IMR-90 (cell line): Measurements from ENCODE around the gene DNTTIP2. TPM values are rescaled to one million over a fixed set of nuclear protein-coding genes. Genes with fewer than 3 reads are reported as not detected.

Experiments
- ATAC-seq: fragments of 200-7000 bp; cut with Tn5 transposase; 2 replicates; pipeline ENCODE4 v1.9.1; 2020; ENCODE audit warnings: low read depth, mild to moderate bottlenecking, moderate library complexity
- BruUV-seq: library from RNA; stranded (reverse); fragments of 400-500 nt; replicated peaks from 2 replicates; lab custom pipeline; 2021; lab: Mats Ljungman, UMichigan
- CTCF ChIA-PET: fragments of 300-600 bp; formaldehyde crosslinking; extraction: SDS; loops from one replicate; lab custom pipeline; 2021; ENCODE audit warnings: antibody characterized with exemption; lab: Yijun Ruan, JAX
- POLR2A ChIA-PET: fragments of 300-600 bp; sonication (Branson Sonifier 250); formaldehyde crosslinking; loops from one replicate; lab custom pipeline; 2022; ENCODE audit warnings: antibody characterized with exemption; ENCODE audit not compliant: unreplicated experiment; lab: Charles Lee
- DNase-seq: peaks from one replicate; pipeline ENCODE4 v3.0.0; 2013
- H2AFZ ChIP-seq: replicated peaks from 2 replicates; pipeline ENCODE3; 2013; ENCODE audit warnings: low read length, mild to moderate bottlenecking; ENCODE audit not compliant: poor library complexity
- H2AK5ac ChIP-seq: 2 replicates; pipeline ENCODE4 v1.6.1; 2013; ENCODE audit warnings: low read depth, low read length, inconsistent platforms
- H2AK9ac ChIP-seq: replicated peaks from 2 replicates; pipeline ENCODE3; 2013; ENCODE audit warnings: mild to moderate bottlenecking, low read depth, low read length, moderate library complexity; ENCODE audit not compliant: poor library complexity
- H2BK120ac ChIP-seq: 2 replicates; pipeline ENCODE4 v1.6.1; 2013; ENCODE audit warnings: low read depth, low read length, inconsistent platforms
- H2BK15ac ChIP-seq: 3 replicates; pipeline ENCODE4 v1.6.1; 2013; ENCODE audit warnings: low read depth, low read length, inconsistent platforms
- H2BK20ac ChIP-seq: 2 replicates; pipeline ENCODE4 v1.6.1; 2013; ENCODE audit warnings: low read depth, mild to moderate bottlenecking, inconsistent platforms, low read length, moderate library complexity
- H2BK5ac ChIP-seq: 2 replicates; pipeline ENCODE4 v1.6.1; 2013; ENCODE audit warnings: mild to moderate bottlenecking, low read depth, low read length, inconsistent platforms; ENCODE audit not compliant: poor library complexity, severe bottlenecking
- H3K14ac ChIP-seq: replicated peaks from 2 replicates; pipeline ENCODE4 v1.6.1; 2013; ENCODE audit warnings: low read depth, low read length, inconsistent platforms
- H3K18ac ChIP-seq: 2 replicates; pipeline ENCODE4 v1.6.1; 2013; ENCODE audit warnings: low read depth, low read length, control low read depth
- H3K23ac ChIP-seq: 2 replicates; pipeline ENCODE4 v1.6.1; 2013; ENCODE audit warnings: low read depth, low read length, inconsistent platforms
- H3K27ac ChIP-seq: 2 replicates; pipeline ENCODE4 v1.5.1; 2013; ENCODE audit warnings: mild to moderate bottlenecking, control low read depth, low read length; ENCODE audit not compliant: insufficient read depth
- H3K27me3 ChIP-seq: 2 replicates; pipeline ENCODE4 v1.6.1; 2013; ENCODE audit warnings: low read length; ENCODE audit not compliant: control insufficient read depth, insufficient read depth
- H3K36me3 ChIP-seq: 2 replicates; pipeline ENCODE4 v1.6.1; 2013; ENCODE audit warnings: low read length, mixed read lengths; ENCODE audit not compliant: control insufficient read depth, insufficient read depth
- H3K4ac ChIP-seq: 2 replicates; pipeline ENCODE4 v1.6.1; 2013; ENCODE audit warnings: low read depth, low read length, inconsistent platforms
- H3K4me1 ChIP-seq: 2 replicates; pipeline ENCODE4 v1.6.1; 2013; ENCODE audit warnings: low read length, mixed read lengths; ENCODE audit not compliant: control insufficient read depth, insufficient read depth
- H3K4me2 ChIP-seq: 2 replicates; pipeline ENCODE4 v1.6.1; 2013; ENCODE audit warnings: low read depth, mild to moderate bottlenecking, control low read depth, low read length, moderate library complexity
- H3K4me3 ChIP-seq: 2 replicates; pipeline ENCODE4 v1.5.1; 2013; ENCODE audit warnings: low read depth, mild to moderate bottlenecking, control low read depth, low read length, moderate library complexity; ENCODE audit not compliant: insufficient read depth
- H3K56ac ChIP-seq: 2 replicates; pipeline ENCODE4 v1.6.1; 2013; ENCODE audit warnings: low read length, inconsistent platforms; ENCODE audit not compliant: insufficient read depth; ENCODE audit errors: extremely low read depth
- H3K79me1 ChIP-seq, 2 experiments: 2 replicates each; pipeline ENCODE4 v1.6.1; 2013; ENCODE audit warnings: low read length in 2 of 2, inconsistent platforms in 1 of 2, low read depth in 1 of 2
- H3K9ac ChIP-seq: 2 replicates; pipeline ENCODE4 v1.6.1; 2013; ENCODE audit warnings: low read depth, low read length, control low read depth
- H3K9me1 ChIP-seq: 2 replicates; pipeline ENCODE4 v1.6.1; 2013; ENCODE audit warnings: low read length, inconsistent platforms; ENCODE audit not compliant: insufficient read depth
- H3K9me3 ChIP-seq: 2 replicates; pipeline ENCODE4 v1.6.1; 2013; ENCODE audit warnings: low read length; ENCODE audit not compliant: control insufficient read depth, insufficient read depth
- H4K20me1 ChIP-seq: 2 replicates; pipeline ENCODE4 v1.6.1; 2013; ENCODE audit warnings: low read length, inconsistent platforms; ENCODE audit not compliant: insufficient read depth
- H4K5ac ChIP-seq: 2 replicates; pipeline ENCODE4 v1.6.1; 2013; ENCODE audit warnings: mild to moderate bottlenecking, low read depth, low read length, control low read depth
- H4K8ac ChIP-seq, 2 experiments: 2 replicates each; pipeline ENCODE4 v1.6.1; 2013; ENCODE audit warnings: low read depth in 2 of 2, low read length in 2 of 2, control low read depth in 1 of 2, inconsistent platforms in 1 of 2
- H4K91ac ChIP-seq: 2 replicates; pipeline ENCODE4 v1.6.1; 2013; ENCODE audit warnings: low read depth, low read length, inconsistent platforms; ENCODE audit not compliant: insufficient read depth
- FOS ChIP-seq: fragments of 150-350 bp; IDR thresholded peaks from 2 replicates; pipeline ENCODE4 v1.6.1; 2016; ENCODE audit warnings: low read depth, low read length
- MAFK ChIP-seq: IDR thresholded peaks from 2 replicates; pipeline ENCODE4 v1.6.1; 2012; ENCODE audit warnings: low read depth, low read length, improper control_type of control experiment
- MXI1 ChIP-seq: IDR thresholded peaks from 2 replicates; pipeline ENCODE4 v1.6.1; 2012; ENCODE audit warnings: low read depth, mild to moderate bottlenecking, low read length, moderate library complexity, borderline replicate concordance
- RAD21 ChIP-seq: IDR thresholded peaks from 2 replicates; pipeline ENCODE4 v1.6.1; 2012; ENCODE audit warnings: low read length, improper control_type of control experiment
- WGBS, 2 experiments: methylation state at CpG; one replicate each; pipeline versions ENCODE4 v1.1.5 to v1.1.7; 2013; ENCODE audit warnings: missing lambda C conversion rate in 2 of 2; ENCODE audit not compliant: insufficient read length in 1 of 2; ENCODE audit errors: extremely low coverage in 2 of 2; 5-methylcytosine and 5-hydroxymethylcytosine counted together
- dilution Hi-C: fragments of 300-500 bp; cut with HindIII; formaldehyde crosslinking; loops from one replicate; pipeline ENCODE4 v1.14.3; 2018; ENCODE audit warnings: low sequenced_read_pairs; ENCODE audit not compliant: unreplicated experiment
- in situ Hi-C: fragments of 300-500 bp; cut with MboI; formaldehyde crosslinking; loops from 3 replicates; pipeline ENCODE4 v1.14.3; 2019; ENCODE audit warnings: low sequenced_read_pairs, inconsistent platforms, mixed read lengths
- intact Hi-C: fragments of 100-400 bp; cut with micrococcal nuclease; formaldehyde crosslinking; loops from 2 replicates; pipeline ENCODE4 v1.10.0; 2022
- polyA plus RNA-seq, 3 experiments: library from polyadenylated mRNA; depleted of rRNA; stranded (reverse); fragments of >200 nt; gene quantifications; 2 replicates each; pipeline ENCODE4 v1.2.3, GENCODE V29; 2012; ENCODE audit warnings: low replicate concordance in 1 of 3
- total RNA-seq: library from RNA; depleted of rRNA; stranded (reverse); fragments of >200 nt; gene quantifications from 2 replicates; pipeline ENCODE4 v1.2.3, GENCODE V29; 2012
- TF ChIP-seq, protein P1 (sequence below): fragments of 150-350 bp; IDR thresholded peaks from 2 replicates; pipeline ENCODE4 v1.6.1; 2017; ENCODE audit warnings: mild to moderate bottlenecking, antibody characterized with exemption, low read length, low read depth

The DNTTIP2 gene
- total and polyA plus RNA-seq, 2 of the 4 experiments (the other 2 are of a cell fraction), result 14.2 to 24.4 TPM

DNA sequence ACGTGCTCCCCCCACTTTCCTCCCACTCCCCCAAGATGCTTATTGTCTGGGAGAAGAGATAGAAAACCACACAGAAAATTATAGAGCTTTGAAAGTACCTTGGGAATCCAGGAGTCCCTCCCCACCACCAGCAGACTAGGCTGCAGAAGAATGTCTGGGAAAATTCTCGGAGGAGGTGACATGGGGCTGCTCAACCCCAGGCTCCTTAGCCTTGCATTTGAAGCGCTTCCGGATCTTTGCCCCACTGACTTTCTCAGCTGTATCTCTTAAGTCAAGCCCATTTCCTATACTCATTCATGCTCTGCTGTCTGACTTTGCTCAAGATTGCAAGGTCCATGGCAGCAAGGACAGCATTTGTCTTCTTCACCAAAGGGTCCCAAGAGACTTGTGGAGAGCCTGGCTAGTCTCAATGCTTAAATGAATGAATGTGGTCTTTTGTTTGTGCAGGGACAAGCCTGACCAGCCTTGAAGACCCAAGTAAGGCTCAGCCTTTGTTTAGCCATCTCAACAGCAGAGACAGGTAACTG lies 38.0 kb downstream of the DNTTIP2 start:
- Histone ChIP-seq H4K20me1 (peaks cover 5% of the 10 kb centered on the region; the same call in 1 of the 2 replicates), H3K36me3 (no peaks in the 10 kb centered on the region), H3K4me2 (no peak overlapping the region), H2BK5ac (no peak overlapping the region), H2AK5ac (no peak overlapping the region), H3K4ac (no peak overlapping the region), H3K9me1 (peaks cover 10% of the 10 kb centered on the region; the same call in 1 of the 2 replicates), H4K91ac (no peak overlapping the region), H2AK9ac (no peak overlapping the region), H3K9me3 (no peaks in the 10 kb centered on the region), H2BK120ac (no peak overlapping the region), H3K56ac (no peak overlapping the region), H3K23ac (no peak overlapping the region), H2AFZ (no peak overlapping the region), H3K27me3 (no peaks in the 10 kb centered on the region), H3K9ac (no peak overlapping the region), H4K5ac (no peak overlapping the region), H3K27ac (no peak overlapping the region), H4K8ac (no peak overlapping the region), H2BK20ac (no peak overlapping the region), H3K14ac (no peak overlapping the region), H3K79me1 (no peaks in the 10 kb centered on the region), H3K4me3 (no peak overlapping the region), H2BK15ac (no peak overlapping the region), H3K4me1 (peaks cover 6% of the 10 kb centered on the region), H3K18ac (no peak overlapping the region)
- BruUV-seq, result no TSS peak
- TF ChIP-seq FOS, result no peak
- no peak for TF ChIP-seq MAFK
- no peak for TF ChIP-seq MXI1
- TF ChIP-seq, protein P1, sequence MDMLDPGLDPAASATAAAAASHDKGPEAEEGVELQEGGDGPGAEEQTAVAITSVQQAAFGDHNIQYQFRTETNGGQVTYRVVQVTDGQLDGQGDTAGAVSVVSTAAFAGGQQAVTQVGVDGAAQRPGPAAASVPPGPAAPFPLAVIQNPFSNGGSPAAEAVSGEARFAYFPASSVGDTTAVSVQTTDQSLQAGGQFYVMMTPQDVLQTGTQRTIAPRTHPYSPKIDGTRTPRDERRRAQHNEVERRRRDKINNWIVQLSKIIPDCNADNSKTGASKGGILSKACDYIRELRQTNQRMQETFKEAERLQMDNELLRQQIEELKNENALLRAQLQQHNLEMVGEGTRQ, result no peak
- TF ChIP-seq RAD21, result no peak
- no peak for DNase-seq
- intact Hi-C loops (no loop called here), in situ Hi-C loops (loop anchor here (5.0 kb wide), 1 partner anchor 394 kb away; the partner anchor contains the start of gene FNBP1L), dilution Hi-C loops (no loop called here)
- POLR2A ChIA-PET, result no interaction called here
- CTCF ChIA-PET, result interaction anchor here (0.9 kb wide), 1 partner anchor 212 kb away, joined by 3 read pairs; no protein-coding TSS in a partner anchor
- no CpG with 5 or more reads among the region's 4 CpGs for WGBS, 2 experiments
- no peak for ATAC-seq
